Endothelial cell of umbilical vein (primary cell): Measurements from ENCODE around the gene XRCC4. TPM values are rescaled to one million over a fixed set of nuclear protein-coding genes. Genes with fewer than 3 reads are reported as not detected.

Source experiments
- BruUV-seq: library from RNA; stranded (reverse); fragments of 400-500 nt; replicated peaks from 2 replicates; lab custom pipeline; 2021; lab: Mats Ljungman, UMichigan
- CTCF ChIA-PET: fragments of 300-600, 350-600 bp; sonication (Branson Sonifier 250); formaldehyde crosslinking; loops from one replicate; lab custom pipeline; 2021; ENCODE audit warnings: antibody characterized with exemption, inconsistent platforms; lab: Charles Lee
- POLR2A ChIA-PET: fragments of 300-600, 350-600 bp; sonication (Branson Sonifier 250); formaldehyde crosslinking; loops from one replicate; lab custom pipeline; 2021; ENCODE audit warnings: antibody characterized with exemption, inconsistent platforms; lab: Charles Lee
- DNase-seq: peaks from one replicate; pipeline ENCODE4 v3.0.0-alpha.2; 2011; ENCODE audit warnings: low read depth, low spot score
- FAIRE-seq: peaks from 2 replicates; lab custom pipeline; 2011; peaks lifted over from hg19 to GRCh38; lab: Jason Lieb, UNC
- H2AFZ ChIP-seq: 2 replicates; pipeline ENCODE4 v1.6.0; 2012; ENCODE audit warnings: low read depth, low read length, control low read depth, inconsistent platforms
- H3K27ac ChIP-seq: 2 replicates; pipeline ENCODE4 v1.5.1; 2011; ENCODE audit warnings: low read depth, mild to moderate bottlenecking, control low read depth, low read length, moderate library complexity; ENCODE audit not compliant: insufficient read depth
- H3K27me3 ChIP-seq, 2 experiments: 2 replicates each; pipeline versions ENCODE4 v1.6.0 to v1.6.1; 2011; ENCODE audit warnings: low read length in 2 of 2, mixed read lengths in 1 of 2; ENCODE audit not compliant: control insufficient read depth in 2 of 2, insufficient read depth in 2 of 2
- H3K36me3 ChIP-seq, 2 experiments: 2 replicates in 1 of 2; 3 replicates in 1 of 2; pipeline ENCODE4 v1.5.1; 2011; ENCODE audit warnings: low read length in 2 of 2, mild to moderate bottlenecking in 1 of 2, moderate library complexity in 1 of 2; ENCODE audit not compliant: control insufficient read depth in 2 of 2, insufficient read depth in 2 of 2; ENCODE audit errors: extremely low read depth in 1 of 2
- H3K4me1 ChIP-seq: 3 replicates; pipeline ENCODE4 v1.5.1; 2011; ENCODE audit warnings: mild to moderate bottlenecking, low read length; ENCODE audit not compliant: control insufficient read depth, insufficient read depth; ENCODE audit errors: extremely low read depth
- H3K4me2 ChIP-seq: 2 replicates; pipeline ENCODE4 v1.6.1; 2011; ENCODE audit warnings: low read length, control low read depth, mixed read lengths; ENCODE audit not compliant: insufficient read depth
- H3K4me3 ChIP-seq, 3 experiments: fragments of 200-600 bp in 1 of 3; sonication (generic), shearing (Covaris generic) in 1 of 3; replicated peaks in 1 of 3; 2 replicates each; pipeline ENCODE4 v1.5.1; 2011 to 2016; ENCODE audit warnings: control low read depth in 3 of 3, low read length in 3 of 3, mild to moderate bottlenecking in 2 of 3, inconsistent platforms in 1 of 3, low read depth in 1 of 3, moderate library complexity in 1 of 3; ENCODE audit not compliant: insufficient read depth in 1 of 3
- H3K79me2 ChIP-seq: 2 replicates; pipeline ENCODE4 v1.6.0; 2012; ENCODE audit warnings: low read length, inconsistent platforms; ENCODE audit not compliant: control insufficient read depth, insufficient read depth
- H3K9ac ChIP-seq: replicated peaks from 2 replicates; pipeline ENCODE3; 2011; ENCODE audit warnings: low read length, control low read depth; ENCODE audit not compliant: insufficient read depth; ENCODE audit errors: extremely low read depth
- H3K9me1 ChIP-seq: replicated peaks from 3 replicates; pipeline ENCODE4 v1.6.0; 2011; ENCODE audit warnings: mild to moderate bottlenecking, low read length; ENCODE audit not compliant: control insufficient read depth, insufficient read depth; ENCODE audit errors: extremely low read depth
- H3K9me3 ChIP-seq: replicated peaks from 2 replicates; pipeline ENCODE4 v1.5.1; 2012; ENCODE audit warnings: low read length, inconsistent platforms; ENCODE audit not compliant: control insufficient read depth, insufficient read depth
- H4K20me1 ChIP-seq: replicated peaks from 2 replicates; pipeline ENCODE3; 2011; ENCODE audit warnings: mild to moderate bottlenecking, low read length; ENCODE audit not compliant: control insufficient read depth, insufficient read depth; ENCODE audit errors: extremely low read depth
- EZH2 ChIP-seq: IDR thresholded peaks from 2 replicates; pipeline ENCODE4 v1.6.1; 2012; ENCODE audit warnings: borderline replicate concordance, low read depth, mild to moderate bottlenecking, moderate library complexity, low read length, inconsistent platforms; ENCODE audit not compliant: severe bottlenecking
- FOS ChIP-seq: IDR thresholded peaks from 2 replicates; pipeline ENCODE4 v1.6.1; 2011; ENCODE audit warnings: mild to moderate bottlenecking, low read length, moderate library complexity, borderline replicate concordance; ENCODE audit not compliant: insufficient read depth
- GATA2 ChIP-seq: IDR thresholded peaks from 2 replicates; pipeline ENCODE4 v1.7.0; 2011; ENCODE audit warnings: low read depth, mild to moderate bottlenecking, moderate library complexity, mixed read lengths, low read length; ENCODE audit not compliant: insufficient read length, insufficient read depth
- JUN ChIP-seq: IDR thresholded peaks from 2 replicates; pipeline ENCODE4 v1.6.1; 2011; ENCODE audit warnings: borderline replicate concordance, low read depth; ENCODE audit not compliant: insufficient read length, insufficient read depth
- MAX ChIP-seq: IDR thresholded peaks from 2 replicates; pipeline ENCODE4 v1.6.1; 2011; ENCODE audit not compliant: insufficient read depth, insufficient read length
- MYC ChIP-seq: IDR thresholded peaks from one replicate; pipeline ENCODE4 v1.6.1; 2011; ENCODE audit warnings: mild to moderate bottlenecking, low read depth, low read length
- POLR2A ChIP-seq: IDR thresholded peaks from 2 replicates; pipeline ENCODE4 v1.6.1; 2012; ENCODE audit warnings: low read depth, mild to moderate bottlenecking, control low read depth, low read length
- POLR2AphosphoS5 ChIP-seq: IDR thresholded peaks from 2 replicates; pipeline ENCODE4 v1.6.1; 2012; ENCODE audit warnings: low read depth, mild to moderate bottlenecking, control low read depth, low read length, moderate library complexity; ENCODE audit not compliant: insufficient read depth
- dilution Hi-C: fragments of 300-500 bp; cut with MboI; formaldehyde crosslinking; loops from one replicate; pipeline ENCODE4 v1.15.0; 2019; ENCODE audit warnings: low sequenced_read_pairs; ENCODE audit not compliant: extremely low pct_ligation_motif_present
- intact Hi-C: fragments of 100-400 bp; cut with micrococcal nuclease; formaldehyde crosslinking; loops from one replicate; pipeline ENCODE4 v1.10.0; 2022
- polyA plus RNA-seq, 4 experiments: library from polyadenylated mRNA; depleted of rRNA in 3 of 4; stranded (reverse) in 3 of 4; unstranded in 1 of 4; fragments of >200 nt; gene quantifications; 2 replicates each; pipeline versions ENCODE4 v1.2.1 to v1.2.3, GENCODE V29; 2011 to 2012; ENCODE audit warnings: missing spikeins in 1 of 4
- total RNA-seq: library from RNA; stranded (reverse); gene quantifications from 2 replicates; pipeline ENCODE4 v1.2.3, GENCODE V29; 2021
- TF ChIP-seq, protein P1 (sequence below), 2 donors: IDR thresholded peaks; 1 replicate in 1 of 2; 2 replicates in 1 of 2; pipeline ENCODE4 v1.5.1; 2011; ENCODE audit warnings: low read length in 2 of 2, mild to moderate bottlenecking in 2 of 2, moderate library complexity in 2 of 2, control low read depth in 1 of 2, inconsistent platforms in 1 of 2, low read depth in 1 of 2; ENCODE audit not compliant: insufficient read depth in 1 of 2; ENCODE audit errors: extremely low read depth in 1 of 2

Gene XRCC4
- total and polyA plus RNA-seq, 2 donors (not counting 3 experiments of a cell fraction or from before 2014, with no cell fraction given), result 1.3 to 7.7 TPM

GRCh38 chr5:83085106-83085505, 7.8 kb downstream of the XRCC4 start:
- Histone ChIP-seq H3K27me3 (peaks cover 0 to 2% of the 10 kb centered on the region in 2 experiments), H3K4me3 (no peak overlapping the region), H3K36me3 (no peaks in the 10 kb centered on the region), H4K20me1 (no peaks in the 10 kb centered on the region), H3K4me2 (no peak overlapping the region), H3K4me1 (no peaks in the 10 kb centered on the region), H3K9me3 (no peaks in the 10 kb centered on the region), H2AFZ (no peak overlapping the region), H3K9me1 (no peaks in the 10 kb centered on the region), H3K27ac (no peak overlapping the region), H3K9ac (no peak overlapping the region), H3K79me2 (no peaks in the 10 kb centered on the region)
- DNase-seq, result no peak
- intact Hi-C loops (no loop called here), dilution Hi-C loops (no loop called here)
- POLR2A ChIA-PET, result no interaction called here
- BruUV-seq, result no TSS peak
- TF ChIP-seq MAX (no peak), MYC (no peak), EZH2 (no peak), JUN (no peak), FOS (no peak), GATA2 (no peak)
- no peak for FAIRE-seq
- CTCF ChIA-PET, result no interaction called here

DNA sequence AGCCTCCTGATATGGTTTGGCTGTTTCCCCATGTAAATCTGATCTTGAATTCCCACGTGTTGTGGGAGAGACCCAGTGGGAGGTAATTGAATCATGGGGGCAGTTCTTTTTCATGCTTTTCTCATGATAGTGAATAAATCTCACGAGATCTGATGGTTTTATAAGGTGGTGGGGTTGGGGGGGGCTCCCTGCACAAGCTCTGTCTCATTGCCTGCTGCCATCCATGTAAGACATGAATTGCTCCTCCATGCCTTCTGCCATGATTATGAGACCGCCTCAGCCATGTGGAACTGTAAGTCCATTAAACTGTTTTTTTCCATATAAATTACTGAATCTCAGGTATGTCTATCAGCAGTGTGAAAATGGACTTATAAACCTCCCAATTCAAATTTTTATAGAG, 12.8 kb downstream of the XRCC4 start:
- Histone ChIP-seq H3K79me2 (no peaks in the 10 kb centered on the region), H3K9me3 (no peaks in the 10 kb centered on the region), H4K20me1 (no peaks in the 10 kb centered on the region), H3K4me2 (no peak overlapping the region), H3K27ac (no peak overlapping the region), H3K9ac (no peak overlapping the region), H3K9me1 (no peaks in the 10 kb centered on the region), H3K4me3 (no peak overlapping the region), H3K27me3 (peaks cover 2 to 4% of the 10 kb centered on the region in 2 experiments), H3K4me1 (no peaks in the 10 kb centered on the region), H3K36me3 (no peaks in the 10 kb centered on the region), H2AFZ (no peak overlapping the region)
- POLR2A ChIA-PET, result no interaction called here
- dilution Hi-C loops (no loop called here), intact Hi-C loops (loop anchor here (10.0 kb wide), 1 partner anchor 345 kb away; no protein-coding TSS in a partner anchor)
- no peak for FAIRE-seq
- no peak for DNase-seq
- BruUV-seq, result no TSS peak
- TF ChIP-seq POLR2AphosphoS5, result no peak
- TF ChIP-seq GATA2, result no peak
- no peak for TF ChIP-seq EZH2
- TF ChIP-seq, protein P1, sequence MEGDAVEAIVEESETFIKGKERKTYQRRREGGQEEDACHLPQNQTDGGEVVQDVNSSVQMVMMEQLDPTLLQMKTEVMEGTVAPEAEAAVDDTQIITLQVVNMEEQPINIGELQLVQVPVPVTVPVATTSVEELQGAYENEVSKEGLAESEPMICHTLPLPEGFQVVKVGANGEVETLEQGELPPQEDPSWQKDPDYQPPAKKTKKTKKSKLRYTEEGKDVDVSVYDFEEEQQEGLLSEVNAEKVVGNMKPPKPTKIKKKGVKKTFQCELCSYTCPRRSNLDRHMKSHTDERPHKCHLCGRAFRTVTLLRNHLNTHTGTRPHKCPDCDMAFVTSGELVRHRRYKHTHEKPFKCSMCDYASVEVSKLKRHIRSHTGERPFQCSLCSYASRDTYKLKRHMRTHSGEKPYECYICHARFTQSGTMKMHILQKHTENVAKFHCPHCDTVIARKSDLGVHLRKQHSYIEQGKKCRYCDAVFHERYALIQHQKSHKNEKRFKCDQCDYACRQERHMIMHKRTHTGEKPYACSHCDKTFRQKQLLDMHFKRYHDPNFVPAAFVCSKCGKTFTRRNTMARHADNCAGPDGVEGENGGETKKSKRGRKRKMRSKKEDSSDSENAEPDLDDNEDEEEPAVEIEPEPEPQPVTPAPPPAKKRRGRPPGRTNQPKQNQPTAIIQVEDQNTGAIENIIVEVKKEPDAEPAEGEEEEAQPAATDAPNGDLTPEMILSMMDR (IDR thresholded peaks at IDR 0.05; ENCODE audit: extremely low read depth in 1 of 2, insufficient read depth in 1 of 2, low read depth in 1 of 2, low read length in 2 of 2), result no peak
- no peak for TF ChIP-seq JUN
- no peak for TF ChIP-seq FOS
- TF ChIP-seq MYC, result no peak
- TF ChIP-seq MAX, result no peak
- TF ChIP-seq POLR2A, result no peak
- CTCF ChIA-PET, result interaction anchor here (1.0 to 1.4 kb wide), 2 partner anchors 11 to 13 kb away, joined by 3 read pairs; partner anchors contain the start of gene XRCC4
